ENCODE data around the gene FER. TPM values are rescaled to one million over a fixed set of nuclear protein-coding genes. Genes with fewer than 3 reads are reported as not detected.

Gene FER
- total RNA-seq, 2 experiments from 2014 or later = 14.2 to 15.9 TPM

- no peaks in the 10 kb centered on the region for H3K36me3 ChIP-seq (ENCODE audit: insufficient read depth, low read length)
- DNase-seq (no peak), ATAC-seq (ENCODE audit: poor library complexity) (no peak)
- no peaks in the 10 kb centered on the region for H3K36me3 Mint-ChIP-seq (ENCODE audit: low read depth)
- peaks cover 0 to 7% of the 10 kb centered on the region in 2 experiments for H3K27me3 ChIP-seq (ENCODE audit: control insufficient read depth in 1 of 2, insufficient read depth in 2 of 2, low read length in 2 of 2)
- H3K27ac ChIP-seq (ENCODE audit: low read depth in 1 of 2, low read length in 2 of 2) = no peak overlapping the region
- H3K9me3 Mint-ChIP-seq = peaks cover 10% of the 10 kb centered on the region
- ChIA-PET POLR2A (no interaction called here), CTCF (no interaction called here)
- no peak overlapping the region for H3K4me3 ChIP-seq (ENCODE audit: low read length)
- peaks cover 8% of the 10 kb centered on the region for H3K27me3 Mint-ChIP-seq
- H3K9me3 ChIP-seq (ENCODE audit: control insufficient read depth in 1 of 2, insufficient read depth in 1 of 2, low read length in 2 of 2) = peaks cover 0 to 12% of the 10 kb centered on the region in 2 experiments
- intact Hi-C loops (cut with DNase I, micrococcal nuclease) = no loop called here
- no peak for TF ChIP-seq CTCF (IDR thresholded peaks at IDR 0.05)
- no peak overlapping the region for H3K27ac Mint-ChIP-seq
- H3K4me1 ChIP-seq (ENCODE audit: insufficient read depth, low read length) = no peaks in the 10 kb centered on the region
- H3K4me1 Mint-ChIP-seq (ENCODE audit: low read depth) = no peaks in the 10 kb centered on the region
- no peak overlapping the region for H3K4me3 Mint-ChIP-seq
Measured at GRCh38 chr5:109215040-109215439, 467.3 kb downstream of the FER start.

DNA sequence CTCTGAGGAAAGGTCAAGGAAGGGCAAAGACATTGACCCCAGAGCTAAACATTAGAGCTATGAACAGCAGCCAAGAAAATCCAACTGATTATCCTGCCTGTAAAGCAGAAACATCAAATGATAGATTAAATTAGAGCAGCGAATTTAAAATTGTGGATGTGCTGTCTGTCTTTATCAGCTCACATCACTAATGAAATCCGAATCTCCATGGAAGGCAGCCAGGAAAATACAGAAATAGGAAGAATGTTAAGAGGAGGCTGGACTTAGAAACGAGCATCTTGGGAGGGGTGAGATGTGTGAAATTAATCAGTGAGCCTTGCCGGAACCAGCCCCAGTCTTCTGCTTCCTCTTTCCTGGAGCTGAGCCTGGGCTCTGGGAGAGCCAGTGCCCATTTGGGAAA is 471.1 kb downstream of the FER start:
- ChIA-PET CTCF (no interaction called here), POLR2A (no interaction called here)
- TF ChIP-seq CTCF (IDR thresholded peaks at IDR 0.05) = no peak
- H3K9me3 ChIP-seq (ENCODE audit: control insufficient read depth in 1 of 2, insufficient read depth in 1 of 2, low read length in 2 of 2) = peaks cover 0 to 11% of the 10 kb centered on the region in 2 experiments
- intact Hi-C loops (cut with DNase I, micrococcal nuclease) = no loop called here
- peaks cover 8% of the 10 kb centered on the region for H3K27me3 Mint-ChIP-seq
- H3K4me3 ChIP-seq (ENCODE audit: low read length) = no peak overlapping the region
- no peaks in the 10 kb centered on the region for H3K4me1 Mint-ChIP-seq (ENCODE audit: low read depth)
- H3K27ac Mint-ChIP-seq = no peak overlapping the region
- H3K4me3 Mint-ChIP-seq = no peak overlapping the region
- no peaks in the 10 kb centered on the region for H3K36me3 Mint-ChIP-seq (ENCODE audit: low read depth)
- DNase-seq = no peak
- no peak for ATAC-seq (ENCODE audit: poor library complexity)
- no peaks in the 10 kb centered on the region for H3K4me1 ChIP-seq (ENCODE audit: insufficient read depth, low read length)
- H3K9me3 Mint-ChIP-seq = no peaks in the 10 kb centered on the region
- H3K36me3 ChIP-seq (ENCODE audit: insufficient read depth, low read length) = no peaks in the 10 kb centered on the region
- no peak overlapping the region for H3K27ac ChIP-seq (ENCODE audit: low read depth in 1 of 2, low read length in 2 of 2)
- peaks cover 0 to 7% of the 10 kb centered on the region in 2 experiments for H3K27me3 ChIP-seq (ENCODE audit: control insufficient read depth in 1 of 2, insufficient read depth in 2 of 2, low read length in 2 of 2)

DNA sequence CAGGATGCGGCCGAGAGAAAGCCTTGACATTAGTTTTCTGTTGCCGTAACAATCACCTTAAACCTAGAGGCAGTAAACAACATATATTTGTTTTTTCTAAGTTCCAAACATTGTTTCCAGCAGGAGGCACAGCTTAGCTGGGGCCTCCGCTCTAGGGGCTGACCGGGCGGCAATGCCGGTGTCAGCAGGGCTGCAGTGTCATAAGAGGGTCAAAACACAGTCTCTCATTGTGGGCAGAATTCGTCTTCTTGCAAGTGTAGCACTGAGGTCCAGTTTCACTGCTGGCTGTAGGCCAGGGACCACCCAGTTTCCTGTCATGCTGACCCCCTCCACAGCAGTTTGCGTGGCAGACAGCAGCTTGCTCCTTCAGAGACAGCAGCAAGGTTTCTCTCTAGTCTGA is 475.8 kb downstream of the FER start:
- Histone ChIP-seq H3K27ac (ENCODE audit: low read depth in 1 of 2, low read length in 2 of 2) (no peak overlapping the region), H3K27me3 (ENCODE audit: control insufficient read depth in 1 of 2, insufficient read depth in 2 of 2, low read length in 2 of 2) (peaks cover 0 to 3% of the 10 kb centered on the region in 2 experiments), H3K36me3 (ENCODE audit: insufficient read depth, low read length) (no peaks in the 10 kb centered on the region), H3K4me1 (ENCODE audit: insufficient read depth, low read length) (no peaks in the 10 kb centered on the region), H3K4me3 (ENCODE audit: low read length) (no peak overlapping the region), H3K9me3 (ENCODE audit: control insufficient read depth in 1 of 2, insufficient read depth in 1 of 2, low read length in 2 of 2) (peaks cover 0 to 3% of the 10 kb centered on the region in 2 experiments)
- DNase-seq (no peak), ATAC-seq (ENCODE audit: poor library complexity) (no peak)
- no peak overlapping the region for H3K4me3 Mint-ChIP-seq
- no peaks in the 10 kb centered on the region for H3K4me1 Mint-ChIP-seq (ENCODE audit: low read depth)
- peaks cover 6% of the 10 kb centered on the region for H3K27me3 Mint-ChIP-seq
- H3K9me3 Mint-ChIP-seq = no peaks in the 10 kb centered on the region
- no peaks in the 10 kb centered on the region for H3K36me3 Mint-ChIP-seq (ENCODE audit: low read depth)
- TF ChIP-seq CTCF (IDR thresholded peaks at IDR 0.05) = no peak
- no peak overlapping the region for H3K27ac Mint-ChIP-seq
- intact Hi-C loops (cut with DNase I, micrococcal nuclease) = no loop called here
- CTCF ChIA-PET = no interaction called here
- POLR2A ChIA-PET = no interaction called here
